ENCODE data around the gene KANSL1L. TPM values are rescaled to one million over a fixed set of nuclear protein-coding genes. Genes with fewer than 3 reads are reported as not detected.

Gene KANSL1L
- total and polyA plus RNA-seq, 7 donors = 1.8 to 21.5 (median 14.9) TPM

- Histone ChIP-seq H3K4me1 (no peaks in the 10 kb centered on the region), H3K27ac (no peak overlapping the region), H3K27me3 (ENCODE audit: insufficient read depth in 3 of 3, low read length in 2 of 3) (no peaks in the 10 kb centered on the region), H3K4me3 (no peak overlapping the region), H3K9me3 (no peaks in the 10 kb centered on the region), H3K36me3 (ENCODE audit: insufficient read depth in 1 of 2, low read depth in 1 of 2) (peaks cover 0 to 9% of the 10 kb centered on the region in 2 donors)
- 91 to 93% (median 93%) methylated on average over 5 of the region's 5 CpGs for WGBS, 3 donors
- ATAC-seq = no peak
- intact Hi-C loops (cut with DNase I) = loop anchor here (10.0 kb wide), 1 partner anchor 122 kb away; no protein-coding TSS in a partner anchor
- TF ChIP-seq, protein P1, sequence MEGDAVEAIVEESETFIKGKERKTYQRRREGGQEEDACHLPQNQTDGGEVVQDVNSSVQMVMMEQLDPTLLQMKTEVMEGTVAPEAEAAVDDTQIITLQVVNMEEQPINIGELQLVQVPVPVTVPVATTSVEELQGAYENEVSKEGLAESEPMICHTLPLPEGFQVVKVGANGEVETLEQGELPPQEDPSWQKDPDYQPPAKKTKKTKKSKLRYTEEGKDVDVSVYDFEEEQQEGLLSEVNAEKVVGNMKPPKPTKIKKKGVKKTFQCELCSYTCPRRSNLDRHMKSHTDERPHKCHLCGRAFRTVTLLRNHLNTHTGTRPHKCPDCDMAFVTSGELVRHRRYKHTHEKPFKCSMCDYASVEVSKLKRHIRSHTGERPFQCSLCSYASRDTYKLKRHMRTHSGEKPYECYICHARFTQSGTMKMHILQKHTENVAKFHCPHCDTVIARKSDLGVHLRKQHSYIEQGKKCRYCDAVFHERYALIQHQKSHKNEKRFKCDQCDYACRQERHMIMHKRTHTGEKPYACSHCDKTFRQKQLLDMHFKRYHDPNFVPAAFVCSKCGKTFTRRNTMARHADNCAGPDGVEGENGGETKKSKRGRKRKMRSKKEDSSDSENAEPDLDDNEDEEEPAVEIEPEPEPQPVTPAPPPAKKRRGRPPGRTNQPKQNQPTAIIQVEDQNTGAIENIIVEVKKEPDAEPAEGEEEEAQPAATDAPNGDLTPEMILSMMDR (IDR thresholded peaks at IDR 0.05) = no peak
- DNase-seq = no peak
Measured at GRCh38 chr2:210072493-210072892, 98.7 kb downstream of the KANSL1L start.

GRCh38 chr2:210063306-210063705, 107.9 kb downstream of the KANSL1L start:
- Histone ChIP-seq H3K4me3 (no peak overlapping the region), H3K9me3 (no peaks in the 10 kb centered on the region), H3K27me3 (ENCODE audit: insufficient read depth in 3 of 3, low read length in 2 of 3) (no peaks in the 10 kb centered on the region), H3K36me3 (ENCODE audit: insufficient read depth in 1 of 2, low read depth in 1 of 2) (peaks cover 0 to 38% of the 10 kb centered on the region in 2 donors), H3K4me1 (no peaks in the 10 kb centered on the region), H3K27ac (no peak overlapping the region)
- intact Hi-C loops (cut with DNase I) = no loop called here
- TF ChIP-seq, protein P1 (IDR thresholded peaks at IDR 0.05) = no peak
- DNase-seq (no peak), ATAC-seq (no peak)
- 96 to 100% (median 100%) methylated on average over 2 of the region's 2 CpGs for WGBS, 3 donors

- no peak for DNase-seq
- no peak for ATAC-seq
- peaks cover 13% of the 10 kb centered on the region for H3K9me3 ChIP-seq
- no peak overlapping the region for H3K4me3 ChIP-seq
- 95 to 100% (median 99%) methylated on average over 3 of the region's 3 CpGs for WGBS, 3 donors
- H3K4me1 ChIP-seq = no peaks in the 10 kb centered on the region
- H3K36me3 ChIP-seq (ENCODE audit: insufficient read depth in 1 of 2, low read depth in 1 of 2) = peaks cover 0 to 24% of the 10 kb centered on the region in 2 donors
- H3K27ac ChIP-seq = no peak overlapping the region
- TF ChIP-seq, protein P1 (IDR thresholded peaks at IDR 0.05) = no peak
- no peaks in the 10 kb centered on the region for H3K27me3 ChIP-seq (ENCODE audit: insufficient read depth in 3 of 3, low read length in 2 of 3)
- intact Hi-C loops (cut with DNase I) = no loop called here
Measured at GRCh38 chr2:210055825-210056224, 115.4 kb downstream of the KANSL1L start.

GRCh38 chr2:210054696-210055095, 116.5 kb downstream of the KANSL1L start:
- Histone ChIP-seq H3K36me3 (ENCODE audit: insufficient read depth in 1 of 2, low read depth in 1 of 2) (peaks cover 0 to 21% of the 10 kb centered on the region in 2 donors), H3K4me3 (no peak overlapping the region), H3K27me3 (ENCODE audit: insufficient read depth in 3 of 3, low read length in 2 of 3) (no peaks in the 10 kb centered on the region), H3K9me3 (peaks cover 13% of the 10 kb centered on the region), H3K27ac (no peak overlapping the region), H3K4me1 (peaks cover 6% of the 10 kb centered on the region)
- DNase-seq (no peak), ATAC-seq (no peak)
- 98 to 100% (median 100%) methylated on average over 1 of the region's 1 CpG for WGBS, 3 donors
- intact Hi-C loops (cut with DNase I) = no loop called here
- TF ChIP-seq, protein P1 (IDR thresholded peaks at IDR 0.05) = no peak

- peaks cover 6% of the 10 kb centered on the region for H3K4me1 ChIP-seq
- H3K4me3 ChIP-seq = no peak overlapping the region
- no peak for DNase-seq
- TF ChIP-seq, protein P1 (IDR thresholded peaks at IDR 0.05) = no peak
- WGBS, 3 donors = 83 to 93% (median 90%) methylated on average over 1 of the region's 1 CpG
- H3K36me3 ChIP-seq (ENCODE audit: insufficient read depth in 1 of 2, low read depth in 1 of 2) = peaks cover 0 to 5% of the 10 kb centered on the region in 2 donors
- no peak for ATAC-seq
- H3K27ac ChIP-seq = no peak overlapping the region
- no peaks in the 10 kb centered on the region for H3K27me3 ChIP-seq (ENCODE audit: insufficient read depth in 3 of 3, low read length in 2 of 3)
- intact Hi-C loops (cut with DNase I) = no loop called here
- peaks cover 11% of the 10 kb centered on the region for H3K9me3 ChIP-seq
Measured at GRCh38 chr2:210050885-210051284, 120.3 kb downstream of the KANSL1L start.
